ENCODE results near the gene NBPF12.
A peak's percentile ranks its signal among the peaks of the same experiment; 100 is the strongest.
"Not testable (repeated sequence)": the region's sequence is repeated elsewhere in the genome, so short reads cannot be mapped to it uniquely, and the experiment has no call there.

Gene NBPF12, protein sequence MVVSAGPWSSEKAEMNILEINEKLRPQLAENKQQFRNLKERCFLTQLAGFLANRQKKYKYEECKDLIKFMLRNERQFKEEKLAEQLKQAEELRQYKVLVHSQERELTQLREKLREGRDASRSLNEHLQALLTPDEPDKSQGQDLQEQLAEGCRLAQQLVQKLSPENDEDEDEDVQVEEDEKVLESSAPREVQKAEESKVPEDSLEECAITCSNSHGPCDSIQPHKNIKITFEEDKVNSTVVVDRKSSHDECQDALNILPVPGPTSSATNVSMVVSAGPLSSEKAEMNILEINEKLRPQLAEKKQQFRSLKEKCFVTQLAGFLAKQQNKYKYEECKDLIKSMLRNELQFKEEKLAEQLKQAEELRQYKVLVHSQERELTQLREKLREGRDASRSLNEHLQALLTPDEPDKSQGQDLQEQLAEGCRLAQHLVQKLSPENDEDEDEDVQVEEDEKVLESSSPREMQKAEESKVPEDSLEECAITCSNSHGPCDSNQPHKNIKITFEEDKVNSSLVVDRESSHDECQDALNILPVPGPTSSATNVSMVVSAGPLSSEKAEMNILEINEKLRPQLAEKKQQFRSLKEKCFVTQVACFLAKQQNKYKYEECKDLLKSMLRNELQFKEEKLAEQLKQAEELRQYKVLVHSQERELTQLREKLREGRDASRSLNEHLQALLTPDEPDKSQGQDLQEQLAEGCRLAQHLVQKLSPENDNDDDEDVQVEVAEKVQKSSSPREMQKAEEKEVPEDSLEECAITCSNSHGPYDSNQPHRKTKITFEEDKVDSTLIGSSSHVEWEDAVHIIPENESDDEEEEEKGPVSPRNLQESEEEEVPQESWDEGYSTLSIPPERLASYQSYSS (N-terminal part only)

DNA sequence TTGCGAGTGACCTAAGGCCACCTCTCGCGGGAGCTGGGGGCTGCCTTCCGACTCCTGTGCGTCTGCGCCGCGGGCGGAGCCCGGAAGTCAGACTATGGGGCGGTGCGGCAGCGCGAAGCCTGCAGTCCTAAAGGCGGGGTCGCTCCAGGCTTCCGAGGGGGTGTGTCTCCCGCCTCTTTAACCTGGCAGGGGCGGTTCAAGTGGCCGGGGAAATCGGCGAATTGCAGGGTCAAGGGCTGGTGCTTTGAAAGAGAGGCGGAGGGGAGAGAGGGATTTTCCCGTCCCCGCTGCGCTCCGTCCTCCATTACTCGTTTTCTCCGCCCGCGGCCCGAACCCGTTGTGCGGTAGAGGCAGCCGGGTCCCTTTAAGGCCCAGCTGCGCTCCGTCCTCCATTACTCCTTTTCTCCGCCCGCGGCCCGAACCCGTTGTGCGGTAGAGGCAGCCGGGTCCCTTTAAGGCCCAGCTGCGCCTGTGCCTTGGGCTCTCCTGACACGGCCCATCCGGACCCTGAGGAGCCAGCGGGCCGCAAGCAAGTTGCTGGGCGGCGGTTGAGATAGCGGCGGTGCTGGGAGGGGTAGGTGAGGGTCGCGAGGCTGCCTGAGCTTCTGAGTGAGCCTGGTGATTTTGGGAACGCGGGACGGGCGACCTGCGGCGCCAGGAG is at the start of gene NBPF12:
Gene NBPF12 (plus strand): TSS at position 83 of the 661 bp plus-strand sequence. CDS start 21,820 bp downstream, outside the sequence.
- DNase-seq, result peak; percentile 73

DNA sequence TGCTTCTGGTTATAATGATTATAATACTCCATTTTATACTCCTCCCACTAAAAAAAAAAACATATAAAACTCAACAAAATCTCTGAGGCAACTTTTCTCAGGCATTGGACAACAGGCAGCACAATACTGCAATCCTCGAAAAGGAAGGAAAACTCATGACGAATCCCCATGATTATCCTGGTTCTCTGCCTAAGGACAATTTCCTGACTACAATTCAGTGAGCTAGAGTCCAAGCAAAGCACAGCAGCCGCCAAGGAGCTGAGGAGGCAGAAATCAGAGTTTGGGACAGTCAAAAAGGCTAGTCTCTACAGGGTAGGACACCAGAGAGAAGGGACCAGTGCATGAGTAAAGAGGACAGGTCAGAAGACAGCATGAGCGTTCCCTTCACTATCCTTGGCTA is 46.8 kb upstream of the NBPF12 start:
- not testable (repeated sequence) for DNase-seq

- DNase-seq, result not testable (repeated sequence)
These were observed 45.8 kb upstream of the NBPF12 start for GRCh38 chr1:146892331-146892730.

DNA sequence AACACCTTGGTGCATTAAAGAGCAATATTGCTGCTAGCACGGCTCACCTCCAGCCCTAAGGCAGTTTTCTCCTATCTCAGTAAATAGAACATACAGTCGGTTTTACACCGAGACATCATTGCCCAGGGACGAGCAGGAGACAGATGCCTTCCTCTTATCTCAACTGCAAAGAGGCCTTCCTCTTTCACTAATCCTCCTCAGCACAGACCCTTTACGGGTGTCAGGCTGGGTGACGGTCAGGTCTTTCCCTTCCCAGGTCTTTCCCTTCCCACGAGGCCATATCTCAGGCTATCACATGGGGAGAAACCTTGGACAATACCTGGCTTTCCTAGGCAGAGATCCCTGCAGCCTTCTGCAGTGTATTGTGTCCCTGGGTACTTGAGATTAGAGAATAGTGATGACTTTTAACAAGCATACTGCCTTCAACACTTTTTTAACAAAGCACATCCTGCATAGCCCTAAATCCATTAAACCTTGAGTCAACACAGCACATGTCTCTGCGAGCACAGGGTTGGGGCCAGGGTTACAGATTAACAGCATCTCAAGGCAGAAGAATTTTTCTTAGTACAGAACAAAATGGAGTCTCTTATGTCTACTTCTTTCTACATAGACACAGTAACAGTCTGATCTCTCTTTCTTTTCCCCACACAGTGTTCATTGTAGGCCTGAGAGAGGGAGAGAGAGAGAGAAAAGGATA is 30.4 kb upstream of the NBPF12 start:
- not testable (repeated sequence) for DNase-seq

DNA sequence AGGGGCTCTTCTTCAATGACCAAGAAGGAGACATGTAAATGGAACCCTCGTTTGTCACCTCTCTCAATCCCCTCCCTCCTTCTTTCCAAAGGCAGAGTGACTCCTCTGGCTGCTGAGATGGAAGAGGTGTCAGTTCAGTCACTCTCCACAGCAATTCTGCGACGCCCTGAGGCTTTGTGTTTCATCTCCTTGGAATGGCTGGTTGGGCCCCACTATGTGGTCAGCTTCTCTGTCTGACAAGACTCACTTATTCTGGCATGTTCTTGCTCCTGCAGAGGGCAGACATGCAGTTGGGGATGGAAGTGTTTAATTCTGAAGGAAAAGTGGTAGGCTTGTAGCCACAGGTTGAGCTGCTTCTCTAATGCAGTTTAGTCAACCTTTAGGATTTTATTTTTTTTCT is 25.1 kb upstream of the NBPF12 start:
- DNase-seq, result not testable (repeated sequence)

GRCh38 chr1:146920811-146921210 is 17.3 kb upstream of the NBPF12 start:
- not testable (repeated sequence) for DNase-seq

GRCh38 chr1:146922614-146923013 is 15.5 kb upstream of the NBPF12 start:
- DNase-seq, result not testable (repeated sequence)

DNA sequence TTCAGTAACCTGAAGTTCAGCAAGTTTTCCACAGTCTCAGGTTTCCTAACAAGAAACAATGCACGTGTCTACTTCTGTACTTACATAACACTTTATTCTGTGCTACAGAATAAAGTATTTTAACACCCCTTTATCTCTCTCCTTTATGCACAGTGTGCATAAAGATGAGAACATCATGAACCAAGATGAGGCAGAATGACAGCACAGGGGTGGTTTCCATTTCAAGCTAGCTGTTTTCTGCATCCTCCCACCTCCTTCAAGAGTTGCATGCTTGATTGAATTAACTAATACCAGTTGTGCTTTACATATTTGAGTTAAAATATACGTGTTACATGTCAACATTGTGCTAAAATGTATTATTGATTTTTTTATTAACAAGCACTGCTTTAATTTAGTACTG is 14.0 kb upstream of the NBPF12 start:
- DNase-seq, result not testable (repeated sequence)

GRCh38 chr1:146926413-146926812 is 11.7 kb upstream of the NBPF12 start:
- DNase-seq, result not testable (repeated sequence)

DNA sequence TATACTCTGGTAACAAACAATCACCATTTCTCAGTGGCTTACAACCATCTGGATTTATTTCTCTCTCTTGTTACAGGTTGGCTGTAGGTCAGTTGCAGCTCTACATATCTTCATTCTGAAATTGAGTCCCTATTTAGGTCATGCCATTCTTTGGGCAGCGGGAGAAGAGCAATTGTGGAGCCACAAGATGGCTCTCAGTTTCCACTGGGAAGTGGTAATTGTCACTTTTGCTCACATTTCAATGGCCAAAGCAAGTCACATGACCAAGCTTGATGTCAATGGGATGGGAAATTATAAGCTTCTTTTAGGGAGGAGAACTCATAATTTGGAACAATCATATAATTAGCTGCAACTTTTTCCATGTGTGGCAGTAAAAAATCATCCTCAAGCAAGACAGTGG is 7.9 kb upstream of the NBPF12 start:
- DNase-seq, result not testable (repeated sequence)

- not testable (repeated sequence) for DNase-seq
These were observed 3.5 kb upstream of the NBPF12 start for GRCh38 chr1:146934390-146935223.

GRCh38 chr1:146937462-146937861 is 662 bp upstream of the NBPF12 start:
- not testable (repeated sequence) for DNase-seq

DNA sequence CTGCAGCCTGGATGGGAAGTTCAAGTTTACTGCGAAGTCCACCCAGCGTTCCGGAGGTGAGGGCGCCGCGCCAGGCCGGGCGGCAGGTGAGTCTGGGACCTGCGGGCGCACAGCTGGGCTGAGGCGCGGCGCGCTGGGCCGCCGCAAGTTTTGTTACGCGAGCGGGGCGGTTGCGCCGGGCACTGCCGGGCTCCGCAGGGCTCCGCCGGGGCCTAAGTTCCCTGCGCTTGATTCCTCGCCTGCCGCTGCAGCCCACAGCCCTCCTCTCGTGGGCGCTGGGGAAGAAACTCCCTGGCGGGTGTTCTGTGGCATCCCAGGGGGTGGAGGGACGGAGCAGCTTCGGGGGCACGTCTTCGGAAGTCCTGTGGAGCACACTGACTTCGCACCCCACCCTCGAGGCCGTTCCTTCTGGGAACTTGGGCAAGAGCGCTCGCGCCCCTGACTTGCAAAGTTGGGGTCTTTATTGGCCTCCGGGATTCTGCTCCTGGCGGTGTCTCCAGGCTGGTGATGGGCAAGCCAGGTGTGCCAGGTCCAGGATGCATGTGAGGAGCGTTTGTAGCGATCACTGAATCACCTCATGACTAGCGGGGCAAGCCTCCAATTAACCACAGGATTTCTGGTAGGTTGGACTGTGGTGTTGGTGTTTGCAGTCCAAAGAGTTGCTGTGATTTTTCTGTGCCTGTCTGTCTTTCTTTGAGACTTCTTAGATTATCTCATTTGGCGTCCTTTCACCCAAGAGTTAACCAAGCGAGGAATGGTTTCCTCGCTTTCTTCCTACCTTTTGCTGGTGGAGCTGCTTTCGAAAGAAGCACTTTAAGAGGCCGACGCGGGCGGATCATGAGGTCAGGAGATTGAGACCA is 1.0 kb downstream of the NBPF12 start:
- not testable (repeated sequence) for DNase-seq

DNA sequence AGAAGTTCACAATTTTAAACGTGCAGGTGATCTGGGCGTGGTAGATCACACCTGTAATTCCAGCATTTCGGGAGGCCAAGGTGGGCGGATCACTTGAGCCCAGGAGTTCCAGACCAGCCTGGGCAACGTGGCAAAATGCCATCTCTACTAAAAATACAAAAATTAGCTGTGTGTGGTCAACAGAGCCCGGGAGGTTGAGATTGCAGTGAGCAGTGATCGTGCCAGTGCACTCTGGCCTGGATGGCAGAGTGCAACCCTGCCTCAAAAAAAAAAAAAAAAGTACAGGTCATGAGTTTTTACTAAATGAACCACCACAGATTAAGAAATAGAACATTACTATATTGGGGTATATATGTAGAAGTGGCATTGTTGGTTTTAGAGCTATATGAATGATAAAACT is 2.2 kb downstream of the NBPF12 start:
- not testable (repeated sequence) for DNase-seq

DNA sequence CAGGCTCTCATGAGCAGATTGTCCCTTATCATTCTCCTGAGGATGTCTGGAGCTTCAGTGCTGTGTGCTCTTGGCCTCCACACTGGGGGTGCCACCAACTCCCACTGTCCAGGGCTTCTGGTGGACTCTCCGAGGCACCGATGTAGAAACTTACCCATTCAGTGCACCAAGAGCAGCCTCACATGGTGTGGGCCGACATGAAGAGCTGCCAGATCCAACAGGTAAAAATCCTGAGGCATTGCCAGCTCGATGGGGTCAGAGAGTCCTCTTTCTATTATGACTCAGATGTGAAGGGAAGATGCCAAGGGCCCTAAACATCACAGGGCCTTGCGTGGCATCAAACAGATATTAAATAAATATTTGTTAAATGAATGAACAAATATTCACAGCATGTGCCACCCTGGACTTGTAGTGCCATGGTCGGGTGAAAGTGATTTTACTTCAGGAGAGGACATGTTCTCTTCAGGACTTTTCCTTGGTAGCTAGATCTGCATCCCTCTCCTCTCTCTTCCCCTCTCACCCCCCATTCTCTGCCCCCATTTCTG is 5.3 kb downstream of the NBPF12 start:
- not testable (repeated sequence) for DNase-seq

GRCh38 chr1:146948127-146948526 is 10.0 kb downstream of the NBPF12 start:
- not testable (repeated sequence) for DNase-seq

- DNase-seq, result peak; percentile 11
These were observed 26.2 kb downstream of the NBPF12 start for GRCh38 chr1:146964340-146964739.

DNA sequence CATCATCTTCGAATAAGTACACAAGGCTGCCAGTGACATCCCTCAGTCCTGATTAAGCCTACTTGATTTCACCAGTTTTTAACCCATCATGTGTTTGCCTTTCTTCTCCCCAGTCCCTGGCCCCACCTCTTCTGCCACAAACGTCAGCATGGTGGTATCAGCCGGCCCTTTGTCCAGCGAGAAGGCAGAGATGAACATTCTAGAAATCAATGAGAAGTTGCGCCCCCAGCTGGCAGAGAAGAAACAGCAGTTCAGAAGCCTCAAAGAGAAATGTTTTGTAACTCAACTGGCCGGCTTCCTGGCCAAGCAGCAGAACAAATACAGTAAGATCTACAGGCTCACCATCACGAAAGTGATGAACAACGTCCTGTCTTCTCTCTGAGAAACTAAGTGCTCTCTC is 28.2 kb downstream of the NBPF12 start:
- DNase-seq, result not testable (repeated sequence)

- not testable (repeated sequence) for DNase-seq
These were observed 32.5 kb downstream of the NBPF12 start for GRCh38 chr1:146970656-146971055.

DNA sequence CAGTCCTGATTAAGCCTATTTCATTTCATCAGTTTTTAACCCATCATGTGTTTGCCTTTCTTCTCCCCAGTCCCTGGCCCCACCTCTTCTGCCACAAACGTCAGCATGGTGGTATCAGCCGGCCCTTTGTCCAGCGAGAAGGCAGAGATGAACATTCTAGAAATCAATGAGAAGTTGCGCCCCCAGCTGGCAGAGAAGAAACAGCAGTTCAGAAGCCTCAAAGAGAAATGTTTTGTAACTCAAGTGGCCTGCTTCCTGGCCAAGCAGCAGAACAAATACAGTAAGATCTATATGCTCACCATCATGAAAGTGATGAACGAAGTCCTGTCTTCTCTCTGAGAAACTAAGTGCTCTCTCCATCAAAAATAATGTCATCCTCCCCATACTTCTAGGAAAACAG is 34.6 kb downstream of the NBPF12 start:
- DNase-seq, result not testable (repeated sequence)

All from NCI-H1694 treated with DMSO at 0.1 percent for 48 hours (cell line).